GM19240 (cell line): ENCODE results near the gene FLNA.
"Not testable (repeated sequence)": the region's sequence is repeated elsewhere in the genome, so short reads cannot be mapped to it uniquely, and the experiment has no call there.

Experiments
- DNase-seq: peaks from one replicate; pipeline ENCODE4 v3.0.0; 2011; ENCODE audit warnings: low spot score; ENCODE audit not compliant: insufficient read length

The FLNA gene

GRCh38 chrX:154343063-154343462 lies 31.4 kb downstream of the FLNA start:
- DNase-seq = not testable (repeated sequence)

GRCh38 chrX:154341399-154342298 lies 32.8 kb downstream of the FLNA start:
- not testable (repeated sequence) for DNase-seq

GRCh38 chrX:154334496-154334895 lies 39.9 kb downstream of the FLNA start:
- no peak for DNase-seq

GRCh38 chrX:154333837-154334271 lies 40.6 kb downstream of the FLNA start:
- DNase-seq = no peak

GRCh38 chrX:154333116-154333515 lies 41.3 kb downstream of the FLNA start:
- no peak for DNase-seq

- no peak for DNase-seq
Observed at GRCh38 chrX:154332561-154332960, 41.9 kb downstream of the FLNA start.

- no peak for DNase-seq
Observed at GRCh38 chrX:154329294-154329693, 45.1 kb downstream of the FLNA start.

- no peak for DNase-seq
Observed at GRCh38 chrX:154328646-154329045, 45.8 kb downstream of the FLNA start.

GRCh38 chrX:154327038-154327820 lies 47.2 kb downstream of the FLNA start:
- DNase-seq = no peak

GRCh38 chrX:154325541-154325940 lies 48.9 kb downstream of the FLNA start:
- no peak for DNase-seq

- no peak for DNase-seq
Observed at GRCh38 chrX:154323537-154323936, 50.9 kb downstream of the FLNA start.

- no peak for DNase-seq
Observed at GRCh38 chrX:154322890-154323289, 51.5 kb downstream of the FLNA start.

- DNase-seq = no peak
Observed at GRCh38 chrX:154321594-154321993, 52.8 kb downstream of the FLNA start.

GRCh38 chrX:154321152-154321551 lies 53.3 kb downstream of the FLNA start:
- no peak for DNase-seq

- no peak for DNase-seq
Observed at GRCh38 chrX:154320406-154320805, 54.0 kb downstream of the FLNA start.

GRCh38 chrX:154317391-154317995 lies 56.9 kb downstream of the FLNA start:
- DNase-seq = no peak

- DNase-seq = no peak
Observed at GRCh38 chrX:154315416-154315815, 59.0 kb downstream of the FLNA start.

GRCh38 chrX:154313147-154313546 lies 61.3 kb downstream of the FLNA start:
- DNase-seq = no peak

GRCh38 chrX:154312116-154312515 lies 62.3 kb downstream of the FLNA start:
- DNase-seq = no peak

- DNase-seq = no peak
Observed at GRCh38 chrX:154310616-154311536, 63.6 kb downstream of the FLNA start.
